Type B pancreatic cell (in vitro differentiated cells): ENCODE measurements around the gene ADAM22. TPM values are rescaled to one million over a fixed set of nuclear protein-coding genes. Genes with fewer than 3 reads are reported as not detected.
"Not testable (repeated sequence)": the region's sequence is repeated elsewhere in the genome, so short reads cannot be mapped to it uniquely, and the experiment has no call there.

Experiments
- DNase-seq: peaks from one replicate; pipeline ENCODE4 v3.0.0; 2021; ENCODE audit warnings: mixed read lengths; ENCODE audit not compliant: unreplicated experiment; ENCODE audit errors: extremely low spot score
- H3K27ac Mint-ChIP-seq: 2 replicates; pipeline ENCODE4 v1.8.0; 2021; ENCODE audit warnings: mild to moderate bottlenecking, mixed read lengths
- H3K27me3 Mint-ChIP-seq: 2 replicates; pipeline ENCODE4 v1.8.0; 2021; ENCODE audit warnings: mixed read lengths
- H3K36me3 Mint-ChIP-seq: 2 replicates; pipeline ENCODE4 v1.8.0; 2021; ENCODE audit warnings: mixed read lengths
- H3K4me1 Mint-ChIP-seq: one replicate; pipeline ENCODE4 v1.8.0; 2021; ENCODE audit warnings: mixed read lengths; ENCODE audit not compliant: unreplicated experiment
- H3K4me3 Mint-ChIP-seq: 2 replicates; pipeline ENCODE4 v1.8.0; 2021; ENCODE audit warnings: mild to moderate bottlenecking, mixed read lengths
- H3K9me3 Mint-ChIP-seq: 2 replicates; pipeline ENCODE4 v1.8.0; 2021; ENCODE audit warnings: mixed read lengths
- CTCF ChIP-seq: fragments of 200-600 bp; sonication (generic); conservative IDR thresholded peaks from 2 replicates; pipeline ENCODE4 v1.5.0; 2021; ENCODE audit warnings: antibody characterized with exemption, mild to moderate bottlenecking
- long read RNA-seq: library from polyadenylated mRNA; unstranded; transcript quantifications from one replicate; pipeline ENCODE4 v2.0.0, GENCODE V29; 2020
- total RNA-seq: library from RNA; stranded (reverse); gene quantifications from 2 replicates; pipeline ENCODE4 v1.2.1, GENCODE V29; 2021; ENCODE audit warnings: low replicate concordance

The ADAM22 gene
- total RNA-seq, result 2.9 and 8.1 TPM in 2 replicates
- long read RNA-seq, partial matches to known transcripts, result 0 of 1 reads
- long read RNA-seq, other reads (novel, unspliced or antisense), result 1 of 1 reads

GRCh38 chr7:87933953-87934698 lies at the start of gene ADAM22:
Gene ADAM22 (plus strand): TSS chr7:87934251. CDS start chr7:87934466, 215 bp downstream.
- H3K36me3 Mint-ChIP-seq, result peaks cover 5% of the 10 kb centered on the region
- H3K27me3 Mint-ChIP-seq, result peaks cover 39% of the 10 kb centered on the region
- no peaks in the 10 kb centered on the region for H3K9me3 Mint-ChIP-seq
- H3K4me3 Mint-ChIP-seq, result peak within 1 kb of the TSS; percentile 92
- DNase-seq, result peak; percentile 85
- no peak for TF ChIP-seq CTCF
- H3K4me1 Mint-ChIP-seq, result no peaks in the 10 kb centered on the region
- no peak within 1 kb of the TSS for H3K27ac Mint-ChIP-seq

- H3K4me3 Mint-ChIP-seq, result no peak overlapping the region
- H3K27me3 Mint-ChIP-seq, result no peaks in the 10 kb centered on the region
- H3K4me1 Mint-ChIP-seq, result peaks cover 5% of the 10 kb centered on the region
- H3K9me3 Mint-ChIP-seq, result no peaks in the 10 kb centered on the region
- no peak overlapping the region for H3K27ac Mint-ChIP-seq
- TF ChIP-seq CTCF, result no peak
- peaks cover 16% of the 10 kb centered on the region for H3K36me3 Mint-ChIP-seq
- DNase-seq, result no peak
Observed at GRCh38 chr7:87885018-87885417, 49.0 kb upstream of the ADAM22 start.

GRCh38 chr7:87886875-87887274 lies 47.2 kb upstream of the ADAM22 start:
- Mint-ChIP-seq H3K36me3 (peaks cover 8% of the 10 kb centered on the region), H3K27ac (no peak overlapping the region), H3K4me3 (no peak overlapping the region), H3K9me3 (no peaks in the 10 kb centered on the region), H3K27me3 (no peaks in the 10 kb centered on the region), H3K4me1 (no peaks in the 10 kb centered on the region)
- TF ChIP-seq CTCF, result peak; percentile 74
- no peak for DNase-seq

GRCh38 chr7:87895363-87895762 lies 38.7 kb upstream of the ADAM22 start:
- TF ChIP-seq CTCF, result no peak
- Mint-ChIP-seq H3K27me3 (no peaks in the 10 kb centered on the region), H3K27ac (no peak overlapping the region), H3K9me3 (no peaks in the 10 kb centered on the region), H3K4me1 (no peaks in the 10 kb centered on the region), H3K4me3 (no peak overlapping the region), H3K36me3 (peaks cover 27% of the 10 kb centered on the region)
- no peak for DNase-seq

- DNase-seq, result no peak
- H3K4me1 Mint-ChIP-seq, result no peaks in the 10 kb centered on the region
- H3K9me3 Mint-ChIP-seq, result no peaks in the 10 kb centered on the region
- H3K27me3 Mint-ChIP-seq, result no peaks in the 10 kb centered on the region
- H3K27ac Mint-ChIP-seq, result no peak overlapping the region
- no peak overlapping the region for H3K4me3 Mint-ChIP-seq
- peaks cover 25% of the 10 kb centered on the region for H3K36me3 Mint-ChIP-seq
- TF ChIP-seq CTCF, result no peak
Observed at GRCh38 chr7:87899255-87899654, 34.8 kb upstream of the ADAM22 start.

GRCh38 chr7:87907136-87907906 lies 26.7 kb upstream of the ADAM22 start:
- not testable (repeated sequence) for H3K27ac Mint-ChIP-seq, H3K9me3 Mint-ChIP-seq, H3K27me3 Mint-ChIP-seq, DNase-seq, H3K4me3 Mint-ChIP-seq, H3K4me1 Mint-ChIP-seq
- peaks cover 13% of the 10 kb centered on the region for H3K36me3 Mint-ChIP-seq

- not testable (repeated sequence) for H3K4me1 Mint-ChIP-seq, H3K27ac Mint-ChIP-seq, DNase-seq, H3K27me3 Mint-ChIP-seq, H3K4me3 Mint-ChIP-seq, H3K9me3 Mint-ChIP-seq
- peaks cover 13% of the 10 kb centered on the region for H3K36me3 Mint-ChIP-seq
Observed at GRCh38 chr7:87908814-87909213, 25.2 kb upstream of the ADAM22 start.
